GM12865 (cell line): ENCODE data around the gene TP53I11.

Experiments used
- DNase-seq: peaks from one replicate; pipeline ENCODE4 v3.0.0; 2010; ENCODE audit warnings: low read depth
- H3K4me3 ChIP-seq: 2 replicates; pipeline ENCODE4 v1.5.1; 2011; ENCODE audit warnings: mild to moderate bottlenecking, low read depth, low read length, control low read depth
- TF ChIP-seq, protein P1 (sequence below): IDR thresholded peaks from 2 replicates; pipeline ENCODE4 v1.5.1; 2011; ENCODE audit warnings: low read length, control low read depth, low read depth, inconsistent platforms; ENCODE audit not compliant: insufficient read depth; ENCODE audit errors: missing control alignments

Gene TP53I11

DNA sequence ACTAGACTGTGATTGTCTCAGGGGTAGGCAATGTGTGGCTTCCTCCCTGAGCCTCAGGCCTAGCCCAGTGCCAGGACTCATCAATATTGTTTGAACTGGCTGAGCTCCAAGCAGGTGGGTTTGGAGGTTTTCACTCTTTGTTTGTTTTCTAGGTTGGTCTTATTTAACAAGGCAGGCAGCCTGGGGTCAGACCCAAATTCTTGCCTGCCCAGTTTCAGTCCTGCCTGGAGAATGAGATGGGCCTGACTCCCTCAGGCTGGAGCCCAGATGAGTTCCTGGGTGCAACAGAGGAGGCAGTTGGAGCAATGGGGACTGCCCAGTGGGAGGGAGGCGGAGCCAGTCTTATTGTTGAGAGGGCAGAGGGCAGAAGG lies 28.3 kb upstream of the TP53I11 start:
- no peak for DNase-seq
- TF ChIP-seq, protein P1, sequence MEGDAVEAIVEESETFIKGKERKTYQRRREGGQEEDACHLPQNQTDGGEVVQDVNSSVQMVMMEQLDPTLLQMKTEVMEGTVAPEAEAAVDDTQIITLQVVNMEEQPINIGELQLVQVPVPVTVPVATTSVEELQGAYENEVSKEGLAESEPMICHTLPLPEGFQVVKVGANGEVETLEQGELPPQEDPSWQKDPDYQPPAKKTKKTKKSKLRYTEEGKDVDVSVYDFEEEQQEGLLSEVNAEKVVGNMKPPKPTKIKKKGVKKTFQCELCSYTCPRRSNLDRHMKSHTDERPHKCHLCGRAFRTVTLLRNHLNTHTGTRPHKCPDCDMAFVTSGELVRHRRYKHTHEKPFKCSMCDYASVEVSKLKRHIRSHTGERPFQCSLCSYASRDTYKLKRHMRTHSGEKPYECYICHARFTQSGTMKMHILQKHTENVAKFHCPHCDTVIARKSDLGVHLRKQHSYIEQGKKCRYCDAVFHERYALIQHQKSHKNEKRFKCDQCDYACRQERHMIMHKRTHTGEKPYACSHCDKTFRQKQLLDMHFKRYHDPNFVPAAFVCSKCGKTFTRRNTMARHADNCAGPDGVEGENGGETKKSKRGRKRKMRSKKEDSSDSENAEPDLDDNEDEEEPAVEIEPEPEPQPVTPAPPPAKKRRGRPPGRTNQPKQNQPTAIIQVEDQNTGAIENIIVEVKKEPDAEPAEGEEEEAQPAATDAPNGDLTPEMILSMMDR: no peak
- no peak overlapping the region for H3K4me3 ChIP-seq

GRCh38 chr11:44978274-44978960 lies 27.7 kb upstream of the TP53I11 start:
- no peak for DNase-seq
- H3K4me3 ChIP-seq: no peak overlapping the region
- TF ChIP-seq, protein P1: no peak

DNA sequence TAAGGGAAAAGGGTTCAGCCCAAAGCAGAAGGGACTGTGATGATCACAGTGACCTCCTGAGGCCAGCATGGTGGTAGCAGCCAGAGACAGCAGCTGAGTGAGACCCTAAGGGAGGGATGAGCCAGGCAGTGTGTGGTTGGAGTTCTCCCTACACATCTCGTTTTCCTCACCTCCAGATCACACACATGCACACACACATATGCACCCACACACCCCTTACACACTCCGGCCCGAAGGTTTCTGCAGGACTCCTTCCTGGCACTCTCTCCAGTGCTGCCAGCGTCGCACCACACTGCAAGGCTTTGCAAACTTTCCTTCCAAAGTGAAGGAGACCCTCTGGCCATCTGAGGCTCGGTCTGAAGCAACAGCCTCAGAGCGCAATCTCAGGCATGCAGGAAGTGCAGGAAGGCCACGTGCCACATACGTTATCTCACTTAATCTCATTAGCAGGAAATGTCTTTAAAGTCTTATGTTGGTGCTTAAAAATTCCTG lies 26.9 kb upstream of the TP53I11 start:
- H3K4me3 ChIP-seq: no peak overlapping the region
- TF ChIP-seq, protein P1: no peak
- no peak for DNase-seq

DNA sequence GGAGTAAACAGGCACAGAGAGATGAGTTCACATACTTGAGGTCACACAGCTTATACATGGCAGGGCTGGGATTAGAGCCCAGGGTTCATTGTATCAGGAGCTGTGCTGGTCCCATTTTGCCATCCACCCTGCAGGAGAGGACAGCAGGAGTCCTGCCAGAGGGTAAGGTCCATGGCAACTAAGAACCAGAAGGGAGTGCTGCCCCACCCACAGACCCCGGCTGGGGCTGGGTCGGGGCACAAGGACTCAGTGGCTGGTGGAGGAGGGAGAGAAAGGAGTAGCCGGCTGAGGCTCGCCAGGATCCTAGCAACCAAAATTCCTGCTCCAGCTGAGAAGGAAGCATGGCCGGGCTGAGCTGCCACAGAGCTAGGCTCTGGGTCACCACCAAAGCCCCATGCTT lies 25.9 kb upstream of the TP53I11 start:
- DNase-seq: no peak
- TF ChIP-seq, protein P1: no peak
- H3K4me3 ChIP-seq: no peak overlapping the region

GRCh38 chr11:44974402-44975000 lies 23.8 kb upstream of the TP53I11 start:
- H3K4me3 ChIP-seq: no peak overlapping the region
- TF ChIP-seq, protein P1: no peak
- DNase-seq: no peak

GRCh38 chr11:44973632-44974401 lies 23.1 kb upstream of the TP53I11 start:
- TF ChIP-seq, protein P1: no peak
- no peak for DNase-seq
- H3K4me3 ChIP-seq: no peak overlapping the region
